SHP77 treated with DMSO at 0.1 percent for 48 hours (cell line): ENCODE results near the gene BCL7A.
"Not testable (repeated sequence)": the region's sequence is repeated elsewhere in the genome, so short reads cannot be mapped to it uniquely, and the experiment has no call there.

Experiments
- DNase-seq: peaks from one replicate; lab custom pipeline; 2025; lab: John Stamatoyannopoulos, UW

The BCL7A gene

GRCh38 chr12:122028165-122028904 lies 6.7 kb downstream of the BCL7A start:
- no peak for DNase-seq

GRCh38 chr12:122028905-122029560 lies 7.3 kb downstream of the BCL7A start:
- no peak for DNase-seq

- no peak for DNase-seq
These were observed 8.1 kb downstream of the BCL7A start for GRCh38 chr12:122029620-122030423.

GRCh38 chr12:122030424-122031035 lies 8.8 kb downstream of the BCL7A start:
- DNase-seq: no peak

- DNase-seq: no peak
These were observed 9.9 kb downstream of the BCL7A start for GRCh38 chr12:122031342-122032216.

- no peak for DNase-seq
These were observed 10.9 kb downstream of the BCL7A start for GRCh38 chr12:122032580-122032979.

- no peak for DNase-seq
These were observed 13.6 kb downstream of the BCL7A start for GRCh38 chr12:122035292-122035691.

- DNase-seq: no peak
These were observed 14.5 kb downstream of the BCL7A start for GRCh38 chr12:122036153-122036552.

- no peak for DNase-seq
These were observed 19.1 kb downstream of the BCL7A start for GRCh38 chr12:122040579-122041386.

- DNase-seq: not testable (repeated sequence)
These were observed 19.8 kb downstream of the BCL7A start for GRCh38 chr12:122041458-122041857.

GRCh38 chr12:122042910-122043309 lies 21.2 kb downstream of the BCL7A start:
- DNase-seq: no peak

- no peak for DNase-seq
These were observed 21.8 kb downstream of the BCL7A start for GRCh38 chr12:122043476-122043875.

- no peak for DNase-seq
These were observed 23.6 kb downstream of the BCL7A start for GRCh38 chr12:122045262-122045661.

- DNase-seq: no peak
These were observed 24.5 kb downstream of the BCL7A start for GRCh38 chr12:122046145-122046544.

GRCh38 chr12:122048151-122048550 lies 26.5 kb downstream of the BCL7A start:
- DNase-seq: no peak

GRCh38 chr12:122049827-122050226 lies 28.1 kb downstream of the BCL7A start:
- no peak for DNase-seq

GRCh38 chr12:122050706-122051105 lies 29.0 kb downstream of the BCL7A start:
- DNase-seq: no peak

GRCh38 chr12:122051231-122051876 lies 29.7 kb downstream of the BCL7A start:
- peak; percentile 13 for DNase-seq

- no peak for DNase-seq
These were observed 30.6 kb downstream of the BCL7A start for GRCh38 chr12:122052285-122052684.
